Epithelial cell of esophagus (primary cell): ENCODE results near the gene ZPBP2.

Source experiments
- DNase-seq: peaks from one replicate; pipeline ENCODE4 v3.0.0; 2010; ENCODE audit warnings: low read depth
- H3K4me3 ChIP-seq: 2 replicates; pipeline ENCODE4 v1.5.1; 2011; ENCODE audit warnings: mild to moderate bottlenecking, low read length, control low read depth
- TF ChIP-seq, protein P1 (sequence below): IDR thresholded peaks from 2 replicates; pipeline ENCODE4 v1.5.1; 2011; ENCODE audit warnings: low read depth, mild to moderate bottlenecking, low read length, control low read depth, inconsistent platforms; ENCODE audit not compliant: insufficient read depth; ENCODE audit errors: missing control alignments

ZPBP2 gene

DNA sequence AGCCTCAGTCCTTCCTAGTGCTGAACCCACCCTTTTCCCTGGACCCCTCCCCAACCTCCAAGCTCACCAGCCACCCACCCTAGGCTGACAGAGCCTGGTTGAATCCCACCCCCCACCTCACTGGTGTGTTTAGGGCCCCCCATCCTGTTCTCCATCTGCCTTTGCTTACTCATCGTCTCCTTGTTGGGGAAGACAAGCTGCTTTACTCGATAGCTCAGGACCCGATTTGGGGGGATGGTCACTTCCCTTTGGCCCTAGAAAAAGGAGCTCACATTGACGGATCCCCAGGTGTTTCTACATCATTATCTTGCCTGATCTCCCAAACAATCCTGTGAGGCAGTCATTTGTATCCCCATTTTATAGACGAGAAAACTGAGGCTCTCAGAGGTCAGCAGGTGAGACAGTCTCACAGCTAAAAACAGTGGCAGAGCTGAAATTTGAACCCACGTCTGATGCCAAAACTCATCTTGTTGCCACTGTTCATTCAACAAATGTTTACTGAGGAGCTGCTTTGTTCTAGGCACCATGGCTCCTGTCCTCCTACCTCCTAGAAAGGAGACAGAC, 40.9 kb downstream of the ZPBP2 start:
- DNase-seq = no peak
- H3K4me3 ChIP-seq = no peak overlapping the region
- TF ChIP-seq, protein P1, sequence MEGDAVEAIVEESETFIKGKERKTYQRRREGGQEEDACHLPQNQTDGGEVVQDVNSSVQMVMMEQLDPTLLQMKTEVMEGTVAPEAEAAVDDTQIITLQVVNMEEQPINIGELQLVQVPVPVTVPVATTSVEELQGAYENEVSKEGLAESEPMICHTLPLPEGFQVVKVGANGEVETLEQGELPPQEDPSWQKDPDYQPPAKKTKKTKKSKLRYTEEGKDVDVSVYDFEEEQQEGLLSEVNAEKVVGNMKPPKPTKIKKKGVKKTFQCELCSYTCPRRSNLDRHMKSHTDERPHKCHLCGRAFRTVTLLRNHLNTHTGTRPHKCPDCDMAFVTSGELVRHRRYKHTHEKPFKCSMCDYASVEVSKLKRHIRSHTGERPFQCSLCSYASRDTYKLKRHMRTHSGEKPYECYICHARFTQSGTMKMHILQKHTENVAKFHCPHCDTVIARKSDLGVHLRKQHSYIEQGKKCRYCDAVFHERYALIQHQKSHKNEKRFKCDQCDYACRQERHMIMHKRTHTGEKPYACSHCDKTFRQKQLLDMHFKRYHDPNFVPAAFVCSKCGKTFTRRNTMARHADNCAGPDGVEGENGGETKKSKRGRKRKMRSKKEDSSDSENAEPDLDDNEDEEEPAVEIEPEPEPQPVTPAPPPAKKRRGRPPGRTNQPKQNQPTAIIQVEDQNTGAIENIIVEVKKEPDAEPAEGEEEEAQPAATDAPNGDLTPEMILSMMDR = no peak

DNA sequence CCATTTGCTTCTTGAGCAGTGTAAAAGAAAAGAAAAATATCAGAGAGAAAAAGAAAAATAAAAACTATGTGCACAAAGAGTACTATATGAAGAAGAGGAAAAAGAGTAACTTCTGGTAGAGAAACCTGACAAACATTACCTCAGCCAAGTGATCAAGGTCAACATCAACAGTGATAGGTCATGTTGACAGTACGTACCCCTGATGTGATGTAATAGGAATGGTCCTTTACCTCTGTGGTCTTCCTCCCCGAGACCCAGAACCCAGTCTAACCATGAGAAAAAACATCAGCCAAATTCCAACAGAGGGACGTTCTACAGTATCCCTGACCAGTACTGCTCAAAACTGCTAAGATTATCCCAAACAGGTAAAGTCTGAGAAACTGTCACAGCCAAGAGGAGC, 46.0 kb downstream of the ZPBP2 start:
- DNase-seq = no peak
- H3K4me3 ChIP-seq = no peak overlapping the region
- TF ChIP-seq, protein P1 = no peak

DNA sequence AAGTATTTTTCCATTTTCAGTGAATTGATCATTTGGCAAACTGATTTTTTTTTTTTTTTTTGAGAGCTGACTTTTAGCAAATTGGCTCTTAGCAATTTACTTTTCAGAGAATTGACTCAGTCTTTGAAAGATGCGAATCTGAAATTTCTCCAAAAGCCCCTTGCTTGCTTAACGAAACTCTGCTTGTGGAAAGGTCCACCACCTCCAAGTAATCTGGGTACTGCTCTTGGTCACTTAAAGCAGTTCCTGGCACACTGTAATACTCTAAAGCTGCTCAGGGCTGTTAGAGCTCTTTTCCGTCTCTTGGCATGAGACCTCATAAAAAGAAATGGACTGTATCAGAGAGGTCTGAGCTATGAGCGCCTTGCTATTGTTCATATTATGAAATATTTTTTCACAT, 47.6 kb downstream of the ZPBP2 start:
- H3K4me3 ChIP-seq = no peak overlapping the region
- TF ChIP-seq, protein P1 = no peak
- DNase-seq = no peak

DNA sequence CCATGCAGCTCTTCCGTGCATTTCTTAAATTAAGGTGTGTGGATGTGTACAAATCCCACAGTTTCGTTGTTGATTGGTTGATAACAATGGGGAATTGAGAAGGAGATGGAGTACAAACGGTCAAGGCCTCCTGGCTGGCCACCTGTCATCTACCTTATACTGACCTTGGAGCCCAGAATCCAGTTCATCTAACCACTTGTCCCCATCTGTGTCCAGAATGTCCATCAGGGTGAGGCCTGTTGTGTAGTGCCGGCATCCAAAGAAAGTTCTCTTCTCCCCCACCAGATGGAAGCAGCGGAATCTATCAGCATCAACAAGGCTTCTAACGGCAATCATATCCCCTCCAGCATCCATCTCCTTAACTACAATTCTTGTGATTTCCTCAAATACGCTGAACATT, 48.9 kb downstream of the ZPBP2 start:
- no peak overlapping the region for H3K4me3 ChIP-seq
- DNase-seq = no peak
- TF ChIP-seq, protein P1 = no peak

GRCh38 chr17:39919087-39919683, 51.2 kb downstream of the ZPBP2 start:
- H3K4me3 ChIP-seq = no peak overlapping the region
- DNase-seq = no peak
- TF ChIP-seq, protein P1 = no peak

DNA sequence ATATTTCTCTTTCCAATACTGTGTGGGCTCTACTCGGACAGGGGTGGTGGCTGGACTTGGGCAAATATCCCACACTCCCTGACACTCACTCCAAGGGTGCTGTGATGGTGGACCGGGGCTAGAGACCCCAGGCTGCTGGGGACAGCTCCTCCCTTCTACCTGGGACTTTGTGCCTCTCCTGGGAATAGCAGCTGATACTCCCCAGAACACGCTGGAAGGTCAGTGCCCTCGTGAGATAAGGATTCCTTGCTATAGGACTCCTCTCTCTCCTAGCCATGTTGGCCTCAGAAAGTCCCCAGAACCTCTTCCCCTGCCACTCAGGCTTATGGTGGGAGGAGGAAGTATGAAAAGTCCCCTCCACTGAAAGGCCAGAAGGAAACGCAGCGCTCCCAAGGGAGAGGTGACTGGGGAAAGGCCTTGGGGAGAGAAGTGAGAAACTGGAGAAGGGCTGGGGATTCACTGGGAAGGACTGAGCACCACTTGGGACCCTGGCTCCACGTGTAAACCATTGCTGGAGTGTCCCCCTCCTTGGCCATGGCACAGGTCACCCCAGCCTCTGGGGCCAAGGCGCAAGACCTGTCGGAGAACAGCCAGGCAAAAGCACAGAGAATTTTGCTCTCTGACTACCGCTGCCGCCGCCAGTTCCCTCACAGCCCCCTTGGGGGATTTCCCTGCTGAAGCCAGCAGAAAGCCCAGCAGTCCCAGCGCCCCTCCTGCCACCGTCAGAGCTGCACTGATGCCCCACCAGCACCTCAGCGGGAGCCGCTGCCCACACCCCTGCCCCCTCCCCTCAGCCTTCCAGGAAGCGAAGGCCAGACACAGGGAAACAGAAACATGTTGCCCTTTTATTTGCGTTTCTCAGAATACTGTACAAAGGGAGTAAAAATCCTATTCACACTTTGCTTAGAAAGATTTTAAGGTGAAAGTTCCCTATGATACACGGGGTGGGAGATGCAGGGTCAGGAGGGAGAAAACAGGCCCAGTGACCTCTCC, 52.5 kb downstream of the ZPBP2 start:
- TF ChIP-seq, protein P1 = no peak
- DNase-seq = no peak
- H3K4me3 ChIP-seq = no peak overlapping the region
